NCI-H226 (cell line): ENCODE data around the gene CEP20.
A peak's percentile ranks its signal among the peaks of the same experiment; 100 is the strongest.
"Not testable (repeated sequence)": the region's sequence is repeated elsewhere in the genome, so short reads cannot be mapped to it uniquely, and the experiment has no call there.

Experiments used
- DNase-seq: peaks from one replicate; pipeline ENCODE4 v3.0.0-alpha.2; 2015

Gene CEP20

GRCh38 chr16:15888072-15888976, at the start of gene CEP20:
TSS of gene CEP20 (minus strand) at chr16:15888603. CDS start at chr16:15888585, 18 bp downstream.
- peak; percentile 98 for DNase-seq

- not testable (repeated sequence) for DNase-seq
Measured at GRCh38 chr16:15936809-15937208, 48.4 kb upstream of the CEP20 start.

GRCh38 chr16:15934991-15935390, 46.6 kb upstream of the CEP20 start:
- no peak for DNase-seq

GRCh38 chr16:15933781-15934180, 45.4 kb upstream of the CEP20 start:
- DNase-seq, result no peak

- no peak for DNase-seq
Measured at GRCh38 chr16:15932939-15933338, 44.5 kb upstream of the CEP20 start.

GRCh38 chr16:15928261-15929104, 40.1 kb upstream of the CEP20 start:
- no peak for DNase-seq

GRCh38 chr16:15925631-15926030, 37.2 kb upstream of the CEP20 start:
- DNase-seq, result no peak

- no peak for DNase-seq
Measured at GRCh38 chr16:15924996-15925395, 36.6 kb upstream of the CEP20 start.

GRCh38 chr16:15919331-15919730, 30.9 kb upstream of the CEP20 start:
- DNase-seq, result no peak

GRCh38 chr16:15918314-15918713, 29.9 kb upstream of the CEP20 start:
- DNase-seq, result not testable (repeated sequence)

GRCh38 chr16:15916323-15916722, 27.9 kb upstream of the CEP20 start:
- no peak for DNase-seq

GRCh38 chr16:15915555-15916081, 27.2 kb upstream of the CEP20 start:
- no peak for DNase-seq

GRCh38 chr16:15913046-15913698, 24.8 kb upstream of the CEP20 start:
- DNase-seq, result no peak

GRCh38 chr16:15911198-15911597, 22.8 kb upstream of the CEP20 start:
- DNase-seq, result no peak

- peak; percentile 50 for DNase-seq
Measured at GRCh38 chr16:15907863-15908478, 19.6 kb upstream of the CEP20 start.

GRCh38 chr16:15906439-15906838, 18.0 kb upstream of the CEP20 start:
- no peak for DNase-seq

- DNase-seq, result no peak
Measured at GRCh38 chr16:15903960-15904359, 15.6 kb upstream of the CEP20 start.

GRCh38 chr16:15900901-15901500, 12.6 kb upstream of the CEP20 start:
- DNase-seq, result no peak

- no peak for DNase-seq
Measured at GRCh38 chr16:15900357-15900756, 12.0 kb upstream of the CEP20 start.

- peak; percentile 99 for DNase-seq
Measured at GRCh38 chr16:15899538-15900100, 11.2 kb upstream of the CEP20 start.

GRCh38 chr16:15898654-15899053, 10.3 kb upstream of the CEP20 start:
- no peak for DNase-seq

- no peak for DNase-seq
Measured at GRCh38 chr16:15897834-15898254, 9.4 kb upstream of the CEP20 start.
